NCI-H526 (cell line): Measurements from ENCODE around the gene ARHGAP22.

Experiments used
- DNase-seq, 2 experiments: peaks; one replicate each; lab custom pipeline; 2025; lab: John Stamatoyannopoulos, UW

Gene ARHGAP22

GRCh38 chr10:48511875-48512231, 93.0 kb downstream of the ARHGAP22 start:
- DNase-seq, result no peak

GRCh38 chr10:48511066-48511874, 93.6 kb downstream of the ARHGAP22 start:
- no peak for DNase-seq

GRCh38 chr10:48509974-48510692, 94.7 kb downstream of the ARHGAP22 start:
- peak in 1 of 2 experiments; percentile 24 for DNase-seq

- DNase-seq, result no peak
Measured at GRCh38 chr10:48508791-48509772, 95.8 kb downstream of the ARHGAP22 start.

- no peak for DNase-seq
Measured at GRCh38 chr10:48507933-48508790, 96.7 kb downstream of the ARHGAP22 start.

- DNase-seq, result no peak
Measured at GRCh38 chr10:48507494-48507893, 97.4 kb downstream of the ARHGAP22 start.

GRCh38 chr10:48506147-48506917, 98.5 kb downstream of the ARHGAP22 start:
- peak in 1 of 2 experiments; percentile 19 for DNase-seq

- DNase-seq, result peak in 1 of 2 experiments; percentile 19
Measured at GRCh38 chr10:48505394-48506112, 99.3 kb downstream of the ARHGAP22 start.

GRCh38 chr10:48504141-48504885, 100.6 kb downstream of the ARHGAP22 start:
- DNase-seq, result no peak

- no peak for DNase-seq
Measured at GRCh38 chr10:48503293-48503911, 101.5 kb downstream of the ARHGAP22 start.

GRCh38 chr10:48502791-48503190, 102.1 kb downstream of the ARHGAP22 start:
- DNase-seq, result no peak

- DNase-seq, result no peak
Measured at GRCh38 chr10:48501787-48502771, 102.8 kb downstream of the ARHGAP22 start.

- no peak for DNase-seq
Measured at GRCh38 chr10:48501226-48501625, 103.6 kb downstream of the ARHGAP22 start.

GRCh38 chr10:48500771-48501170, 104.1 kb downstream of the ARHGAP22 start:
- DNase-seq, result no peak

- no peak for DNase-seq
Measured at GRCh38 chr10:48498940-48499510, 105.8 kb downstream of the ARHGAP22 start.

GRCh38 chr10:48497780-48498770, 106.8 kb downstream of the ARHGAP22 start:
- DNase-seq, result no peak
